NCI-H1436 (cell line): Measurements from ENCODE around the gene CACNA1C.

Source experiments
- DNase-seq: peaks from one replicate; lab custom pipeline; 2025; lab: John Stamatoyannopoulos, UW

CACNA1C gene

DNA sequence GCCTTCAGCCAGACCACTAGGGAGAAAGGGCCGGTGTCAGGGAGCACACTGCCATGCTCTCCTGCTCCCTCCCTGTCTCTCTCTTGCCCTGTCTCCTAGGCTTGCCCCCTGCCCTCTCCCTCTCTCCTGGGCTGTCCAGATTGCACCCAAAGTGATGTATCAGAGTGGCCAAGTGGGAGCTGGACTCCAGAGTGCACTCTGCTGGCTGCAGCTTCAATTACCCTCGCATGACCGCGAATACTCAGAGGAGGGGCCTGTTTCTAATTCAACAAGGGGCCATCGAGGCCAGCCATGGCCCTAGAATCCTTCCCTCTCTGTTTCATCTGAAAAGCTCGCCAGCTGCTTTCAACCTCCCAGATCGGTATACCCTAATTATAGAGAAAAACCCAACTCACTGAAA, 535.6 kb downstream of the CACNA1C start:
- no peak for DNase-seq

DNA sequence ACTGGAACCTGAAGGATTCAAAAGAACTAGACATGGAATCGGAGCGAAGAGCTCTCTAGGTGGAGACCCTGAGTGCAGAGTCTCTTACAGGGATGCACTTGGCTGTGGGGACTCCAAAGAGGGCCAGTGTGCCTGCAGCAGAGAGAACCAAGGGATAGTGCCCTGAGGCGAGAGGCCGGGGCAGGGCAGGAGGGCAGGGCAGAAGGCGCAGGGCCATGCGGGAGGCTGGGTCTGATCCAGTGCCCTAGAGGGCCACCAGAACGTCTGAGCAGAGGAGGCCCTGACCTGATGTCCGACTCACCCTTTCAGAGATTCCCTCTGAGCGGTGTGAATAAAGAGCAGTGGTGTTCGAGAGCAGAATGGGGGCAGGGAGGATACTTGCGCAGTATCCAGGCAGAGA, 536.6 kb downstream of the CACNA1C start:
- no peak for DNase-seq

DNA sequence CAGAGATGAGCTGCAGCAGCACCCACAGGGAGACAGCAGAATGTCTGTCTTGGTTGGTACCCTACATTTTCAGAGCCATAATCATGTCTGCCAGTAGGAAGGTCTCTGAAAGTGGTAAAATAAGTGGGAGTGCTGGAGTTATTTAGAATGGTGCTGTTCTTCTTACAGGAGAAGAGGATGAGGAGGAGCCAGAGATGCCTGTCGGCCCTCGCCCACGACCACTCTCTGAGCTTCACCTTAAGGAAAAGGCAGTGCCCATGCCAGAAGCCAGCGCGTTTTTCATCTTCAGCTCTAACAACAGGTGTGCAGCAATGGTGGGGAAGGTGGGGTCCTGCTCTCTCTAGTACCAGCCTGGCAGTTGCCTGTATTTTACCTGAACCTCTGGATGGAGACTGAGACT, 540.3 kb downstream of the CACNA1C start:
- no peak for DNase-seq

DNA sequence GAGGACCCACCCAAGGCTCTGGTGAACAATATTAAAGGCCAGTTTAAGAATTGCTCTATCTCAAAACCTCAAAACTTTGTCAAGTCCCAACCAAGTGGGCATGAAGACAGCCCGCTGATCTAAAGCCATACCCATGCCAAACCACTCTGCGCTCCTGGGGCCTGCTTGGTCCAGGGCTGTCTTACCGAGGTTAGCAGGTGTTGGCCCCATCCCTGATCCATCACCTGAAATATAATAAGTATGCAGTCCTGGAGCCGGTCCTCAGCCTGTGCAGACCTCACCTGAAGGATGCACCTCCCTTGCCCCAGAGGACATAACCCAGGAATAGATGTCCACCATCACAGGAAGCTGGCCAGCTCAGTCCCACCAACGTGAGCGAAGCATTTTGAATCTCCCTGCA, 543.7 kb downstream of the CACNA1C start:
- no peak for DNase-seq

DNA sequence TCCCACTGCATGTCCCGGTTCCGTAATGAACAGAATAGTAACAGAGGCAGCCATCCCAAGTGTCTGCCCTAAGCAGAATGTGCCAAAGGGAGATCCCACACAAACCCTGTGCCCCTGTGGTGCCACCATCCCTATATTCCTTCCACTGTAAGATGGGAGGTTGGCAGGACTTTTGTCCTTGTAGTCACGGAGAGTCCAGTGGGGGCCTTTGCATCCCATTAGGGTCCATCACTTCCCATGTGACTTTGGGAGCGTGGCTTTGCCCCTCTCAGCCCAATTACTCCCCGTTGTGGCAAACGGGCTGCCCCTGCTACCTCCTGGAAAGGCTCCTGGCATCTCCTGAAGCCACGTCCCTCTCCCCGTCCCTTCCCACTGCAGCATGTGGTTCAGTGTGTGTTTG, 552.5 kb downstream of the CACNA1C start:
- no peak for DNase-seq

DNA sequence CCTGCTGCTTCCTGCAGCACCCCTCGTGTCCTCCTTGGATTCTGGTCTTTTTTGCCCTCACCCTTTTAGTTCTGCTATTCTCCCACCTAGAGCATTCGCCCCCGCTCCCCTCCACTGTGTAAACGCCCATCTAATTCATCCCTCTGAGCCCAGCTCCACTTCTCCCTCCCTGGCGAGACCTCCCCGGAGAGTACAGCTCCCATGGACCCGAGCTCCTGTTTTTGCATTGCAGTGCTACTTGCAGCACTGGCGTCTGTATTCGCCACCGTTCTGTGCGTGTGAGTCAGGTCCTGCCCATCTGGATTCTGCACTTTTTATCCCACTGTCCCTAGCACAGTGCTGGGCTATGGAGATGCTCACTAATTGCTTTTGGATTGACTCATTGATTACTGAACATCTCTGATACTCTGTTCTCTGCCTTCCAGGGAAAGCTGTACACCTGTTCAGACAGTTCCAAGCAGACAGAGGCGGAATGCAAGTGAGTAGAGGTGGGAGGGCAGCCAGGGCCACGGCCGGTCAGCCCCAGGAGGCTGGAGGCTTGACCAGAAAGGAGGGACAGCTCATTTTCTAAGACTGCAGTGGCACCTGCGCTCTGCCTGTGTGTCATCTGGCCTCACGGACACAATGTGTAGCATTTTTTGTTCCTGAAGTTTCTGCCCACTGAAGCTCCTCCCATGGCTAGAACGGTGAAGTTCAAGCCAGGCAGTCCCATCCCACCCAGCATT, 553.6 kb downstream of the CACNA1C start:
- DNase-seq, result no peak

DNA sequence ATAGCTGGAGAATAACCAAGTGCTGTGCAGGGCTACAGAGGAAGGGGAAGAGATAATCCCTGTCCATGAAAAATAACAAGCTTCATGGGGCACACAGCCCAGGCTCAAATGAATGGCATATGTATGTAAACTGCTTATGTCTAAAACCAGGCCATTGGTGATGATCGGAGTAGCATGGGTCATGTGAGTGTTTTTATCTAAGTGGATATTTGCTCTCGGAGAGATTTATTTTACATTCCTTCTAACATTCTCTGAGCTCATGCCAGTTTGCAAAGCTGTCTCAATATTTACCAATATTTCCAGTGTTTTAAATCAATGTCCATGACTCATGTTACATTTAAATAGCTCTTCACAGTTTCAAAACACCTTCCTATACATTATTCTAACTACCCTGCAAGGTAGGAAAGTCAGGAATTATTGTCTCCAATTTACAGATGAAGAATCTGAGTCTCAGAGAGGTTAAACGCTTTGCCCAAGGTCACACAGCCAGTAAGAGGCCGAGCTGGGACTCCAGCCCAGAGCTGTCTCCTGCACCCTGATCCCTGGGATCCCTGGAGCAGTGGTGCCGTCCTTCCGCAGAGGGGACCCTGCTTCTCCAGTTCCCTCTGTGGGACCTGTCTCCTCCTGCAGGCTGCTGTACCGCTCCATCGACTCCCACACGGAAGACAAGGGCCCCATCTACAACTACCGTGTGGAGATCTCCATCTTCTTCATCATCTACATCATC, 555.3 kb downstream of the CACNA1C start:
- DNase-seq, result no peak

DNA sequence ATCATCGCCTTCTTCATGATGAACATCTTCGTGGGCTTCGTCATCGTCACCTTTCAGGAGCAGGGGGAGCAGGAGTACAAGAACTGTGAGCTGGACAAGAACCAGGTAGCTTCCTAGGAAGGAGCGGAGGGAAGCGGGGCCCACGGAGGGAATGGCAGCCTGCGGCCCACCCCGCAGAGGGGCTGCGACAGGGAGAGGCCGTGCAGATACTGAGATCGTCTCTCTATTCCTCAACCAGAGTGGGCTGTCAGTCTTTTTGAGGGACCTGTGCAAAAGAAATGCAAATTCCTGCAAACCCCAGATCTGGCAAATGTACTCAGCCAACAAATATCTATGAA, 555.8 kb downstream of the CACNA1C start:
- DNase-seq, result no peak

DNA sequence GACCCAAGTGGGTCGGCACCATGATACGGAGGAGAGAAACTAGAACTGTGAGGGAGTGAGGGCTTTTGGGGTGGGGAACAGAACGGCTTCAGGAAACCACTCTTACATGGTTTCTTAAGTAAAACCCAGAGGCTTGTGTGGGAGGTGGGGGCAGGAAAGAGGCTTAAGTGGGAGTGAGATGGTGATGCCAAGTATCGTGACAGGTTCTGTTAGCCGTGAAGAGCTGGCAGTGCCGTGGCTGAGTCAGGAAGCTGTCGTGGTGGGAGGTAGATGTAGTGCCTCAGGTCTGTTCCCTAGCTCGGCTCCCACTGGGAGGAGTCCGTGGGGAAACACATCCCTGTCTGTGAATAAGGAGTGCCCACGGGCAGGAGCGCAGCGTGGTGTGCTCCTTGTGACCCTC, 556.2 kb downstream of the CACNA1C start:
- DNase-seq, result no peak

DNA sequence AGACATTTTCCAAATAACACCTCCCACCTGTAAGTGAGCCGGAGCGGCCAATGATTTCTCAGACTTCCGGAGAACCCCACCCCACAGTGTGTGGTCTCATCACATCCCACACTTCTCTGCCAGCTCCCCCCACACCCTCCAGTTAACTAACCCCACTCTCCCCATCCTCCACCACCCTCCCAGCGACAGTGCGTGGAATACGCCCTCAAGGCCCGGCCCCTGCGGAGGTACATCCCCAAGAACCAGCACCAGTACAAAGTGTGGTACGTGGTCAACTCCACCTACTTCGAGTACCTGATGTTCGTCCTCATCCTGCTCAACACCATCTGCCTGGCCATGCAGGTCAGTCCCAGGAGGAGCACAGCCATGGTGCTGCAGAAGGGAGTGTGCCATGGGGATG, 557.6 kb downstream of the CACNA1C start:
- DNase-seq, result no peak

DNA sequence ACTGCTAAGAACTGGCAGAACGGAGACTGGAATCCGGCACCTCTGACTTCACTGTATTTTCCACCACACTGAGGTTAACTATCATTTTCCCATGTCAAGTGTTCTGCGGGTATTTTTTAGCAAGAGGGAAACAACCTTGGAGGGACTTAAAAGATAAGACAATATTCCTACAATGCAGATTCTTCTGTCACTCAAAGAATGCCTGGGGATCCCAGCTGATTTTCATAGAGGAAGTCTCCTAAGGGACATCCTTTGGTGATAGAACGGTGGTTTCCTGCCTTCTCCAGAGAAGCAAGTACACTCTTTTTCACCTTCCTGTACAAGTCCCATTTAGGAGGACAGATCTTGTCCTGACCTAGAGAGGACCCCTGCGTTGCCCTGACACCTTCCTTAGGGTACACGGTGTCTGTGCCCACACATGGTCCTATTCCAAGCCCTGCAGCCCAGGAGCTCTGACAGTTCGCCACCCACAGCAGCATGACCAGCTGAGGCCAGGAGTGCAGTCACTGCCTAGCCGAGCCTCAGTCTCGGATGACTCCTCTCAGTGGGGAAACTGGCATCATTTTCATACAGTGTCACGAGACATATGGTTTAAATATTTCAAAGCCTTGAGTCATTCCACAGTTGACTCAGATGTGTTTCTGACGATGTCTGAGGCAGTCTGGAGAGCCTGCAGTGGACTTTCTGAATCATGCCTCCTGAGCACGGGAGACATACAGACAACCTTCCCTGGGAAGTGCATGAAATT, 560.7 kb downstream of the CACNA1C start:
- DNase-seq, result no peak

DNA sequence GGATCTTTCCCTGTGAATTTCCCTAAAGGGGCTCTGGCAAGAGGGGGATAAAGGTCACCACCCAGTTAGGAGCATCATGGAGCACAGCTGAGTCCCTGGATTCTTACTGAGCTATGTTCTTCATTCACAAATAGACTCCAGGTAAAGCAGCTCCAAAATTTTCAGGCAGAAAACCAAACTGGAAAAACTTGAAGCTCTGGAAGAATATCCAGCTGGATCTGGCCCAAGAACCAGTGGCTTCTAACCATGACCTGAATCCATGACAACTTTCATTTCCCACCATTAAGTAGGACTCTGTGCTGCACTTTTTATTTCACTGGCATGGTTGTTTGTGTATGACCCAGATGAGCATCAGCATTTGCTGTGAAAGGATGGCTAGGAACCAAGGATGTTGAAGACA, 561.6 kb downstream of the CACNA1C start:
- no peak for DNase-seq

DNA sequence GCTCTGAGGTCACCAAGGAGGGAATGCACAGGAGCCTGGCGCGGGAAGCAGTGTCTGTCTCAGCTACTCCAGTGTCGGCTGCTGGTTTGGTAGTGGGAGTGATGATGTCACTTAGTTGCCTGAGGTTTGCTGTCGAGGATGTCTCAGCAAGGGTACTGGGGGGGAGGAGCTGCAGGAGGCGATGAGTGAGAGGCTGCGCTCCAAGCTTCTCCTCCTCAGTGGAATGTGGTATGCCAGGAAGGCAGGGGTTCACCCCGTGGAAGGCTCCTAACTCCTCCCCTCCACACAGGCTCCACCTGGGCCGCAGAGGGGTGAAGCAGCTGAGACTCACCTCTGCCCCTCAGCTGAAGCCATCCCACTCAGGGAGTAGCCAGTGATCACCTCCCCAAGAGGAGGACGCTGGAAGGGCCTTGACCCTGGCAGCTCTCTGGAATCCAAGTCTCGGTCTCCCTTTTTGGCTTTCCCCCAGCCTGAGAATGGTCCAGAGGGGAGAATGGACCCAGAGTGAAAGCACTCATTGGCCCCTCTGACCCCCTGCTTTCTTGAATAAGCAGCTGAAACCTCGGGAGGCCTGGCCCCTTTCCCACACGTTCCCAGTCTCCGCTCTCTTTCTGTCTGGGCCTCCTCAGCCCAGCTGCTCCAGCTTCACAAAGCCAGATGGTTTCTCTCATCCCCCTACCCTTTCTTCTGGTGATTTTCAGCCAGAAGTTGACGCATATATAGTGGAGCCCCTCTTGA, 563.0 kb downstream of the CACNA1C start:
- no peak for DNase-seq

DNA sequence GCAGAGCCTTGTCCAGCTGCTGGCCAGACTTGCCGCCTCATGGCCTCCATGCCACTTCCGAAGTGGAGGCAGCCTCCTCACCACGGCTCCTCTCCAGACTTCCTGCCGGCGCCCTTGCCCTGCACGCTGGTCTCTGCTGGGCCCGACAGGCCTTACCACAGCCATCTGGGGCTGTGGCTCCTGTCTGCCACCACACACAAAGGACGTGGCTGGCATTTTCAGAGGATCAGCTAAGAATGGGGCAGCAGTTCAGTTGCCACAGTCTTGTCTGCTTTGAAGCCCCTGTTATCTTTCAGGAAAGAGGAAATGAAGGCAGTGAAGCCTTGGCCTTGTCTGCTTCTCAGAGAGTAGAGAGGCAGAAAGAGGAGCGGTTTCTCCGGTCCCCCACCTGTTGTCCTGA, 564.0 kb downstream of the CACNA1C start:
- no peak for DNase-seq

DNA sequence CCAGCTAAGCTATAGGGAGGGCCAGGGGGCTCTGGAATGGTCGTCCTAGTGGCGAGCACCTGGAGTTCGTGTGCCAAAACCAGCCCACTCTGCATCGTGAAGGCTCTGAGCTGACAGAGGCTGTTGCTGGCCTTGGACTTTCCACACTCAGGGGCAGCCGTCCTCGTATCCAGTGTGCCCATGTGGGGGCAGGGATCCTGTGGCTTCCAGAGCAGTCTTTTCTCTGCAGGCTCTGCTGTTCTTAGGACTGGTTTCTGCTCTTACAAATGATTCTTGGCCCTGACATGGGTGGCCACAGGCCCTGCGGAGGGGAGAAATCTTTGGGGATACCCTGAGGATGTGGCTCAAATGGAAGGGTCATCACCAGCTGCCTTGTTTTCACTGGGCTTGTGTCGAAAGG, 564.6 kb downstream of the CACNA1C start:
- no peak for DNase-seq

DNA sequence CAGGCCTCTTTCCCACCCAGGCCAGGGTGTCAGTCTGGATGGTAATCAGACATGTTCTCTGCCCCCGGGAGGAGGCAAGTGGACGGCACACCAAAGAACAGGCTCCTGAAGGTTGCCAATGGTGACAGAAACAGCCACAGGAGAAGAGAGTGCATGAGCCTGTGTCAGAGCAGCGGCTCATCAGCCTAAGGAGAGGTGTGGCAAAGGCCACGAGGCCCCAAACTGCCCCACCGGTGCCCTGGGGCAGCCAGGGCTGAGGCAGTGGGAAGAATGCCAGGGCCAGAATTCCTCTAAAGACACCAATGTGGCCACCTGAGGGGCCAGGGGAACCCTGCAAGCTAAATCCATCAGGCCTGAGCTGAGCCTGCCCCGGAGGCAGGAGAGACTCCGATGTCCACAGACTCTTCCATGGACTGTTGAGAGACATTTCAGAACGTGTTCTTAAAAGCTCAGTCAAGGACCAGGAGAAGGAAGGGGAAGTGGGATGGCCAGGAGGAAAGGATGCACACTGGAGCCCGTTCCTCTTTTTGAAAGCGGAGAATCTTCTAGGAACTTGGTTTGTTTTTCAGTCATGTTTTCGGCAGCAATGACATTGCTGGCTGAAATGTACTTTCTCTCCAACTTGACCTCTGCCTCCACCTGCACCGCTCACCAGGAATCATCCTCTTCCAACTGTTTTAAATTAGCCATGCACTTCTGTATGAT, 565.7 kb downstream of the CACNA1C start:
- DNase-seq, result no peak

DNA sequence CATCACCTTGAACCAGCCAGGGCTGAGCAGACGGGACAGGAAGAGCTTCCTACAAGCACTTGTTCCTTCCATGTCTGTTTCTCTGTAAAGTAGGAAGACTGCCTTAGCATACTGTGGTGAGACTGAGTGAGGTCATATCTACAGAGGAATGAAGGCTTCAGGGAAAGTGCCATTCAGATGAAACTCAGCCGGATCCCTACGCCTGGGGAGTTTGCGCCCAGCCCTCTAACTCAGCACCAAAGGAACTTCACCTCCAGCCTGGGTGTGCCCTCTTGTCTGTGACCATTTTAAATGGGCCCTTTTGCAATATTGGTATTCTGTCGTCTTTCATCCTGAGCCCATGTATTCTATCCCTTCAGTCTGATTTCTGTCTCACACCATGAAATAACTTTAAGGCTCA, 566.3 kb downstream of the CACNA1C start:
- DNase-seq, result no peak

DNA sequence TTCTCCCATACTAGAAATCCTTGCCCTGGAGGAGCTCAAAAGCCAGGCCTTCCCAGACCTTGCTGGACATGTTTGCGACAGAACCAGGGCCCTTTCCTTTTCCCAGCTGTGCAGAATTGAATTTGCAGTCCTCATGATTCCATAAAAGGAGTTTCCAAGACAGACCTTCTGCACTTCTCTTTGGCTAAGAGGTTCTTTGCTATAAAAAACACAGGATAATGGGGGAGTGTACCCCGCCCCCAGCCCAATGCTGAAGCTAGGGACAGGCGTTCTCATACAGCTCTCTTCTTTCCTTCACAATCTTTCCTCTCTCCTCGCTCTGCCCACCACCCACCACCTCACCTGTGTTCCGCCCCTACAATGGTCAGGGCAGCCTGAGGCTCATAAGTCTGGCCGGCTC, 569.7 kb downstream of the CACNA1C start:
- no peak for DNase-seq

DNA sequence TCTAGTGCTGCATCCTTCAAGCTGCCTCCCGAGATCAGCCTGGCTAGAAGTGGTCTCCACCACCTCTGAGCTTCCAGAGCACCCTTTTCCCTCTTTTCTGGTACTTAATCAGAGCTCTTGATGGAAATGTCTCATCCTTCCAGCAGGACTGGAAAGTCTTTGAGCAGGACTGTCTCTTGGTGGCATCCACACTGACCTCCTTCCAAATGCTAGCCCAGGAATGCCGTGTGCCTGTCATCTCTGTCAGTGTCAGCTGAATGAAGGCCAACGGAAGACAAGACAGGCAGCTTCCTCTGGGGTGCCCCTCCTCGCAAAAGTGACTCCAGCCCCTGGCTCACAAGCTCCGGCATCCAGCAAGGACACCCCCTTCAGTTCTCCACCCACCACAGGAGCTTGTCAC, 570.7 kb downstream of the CACNA1C start:
- no peak for DNase-seq

DNA sequence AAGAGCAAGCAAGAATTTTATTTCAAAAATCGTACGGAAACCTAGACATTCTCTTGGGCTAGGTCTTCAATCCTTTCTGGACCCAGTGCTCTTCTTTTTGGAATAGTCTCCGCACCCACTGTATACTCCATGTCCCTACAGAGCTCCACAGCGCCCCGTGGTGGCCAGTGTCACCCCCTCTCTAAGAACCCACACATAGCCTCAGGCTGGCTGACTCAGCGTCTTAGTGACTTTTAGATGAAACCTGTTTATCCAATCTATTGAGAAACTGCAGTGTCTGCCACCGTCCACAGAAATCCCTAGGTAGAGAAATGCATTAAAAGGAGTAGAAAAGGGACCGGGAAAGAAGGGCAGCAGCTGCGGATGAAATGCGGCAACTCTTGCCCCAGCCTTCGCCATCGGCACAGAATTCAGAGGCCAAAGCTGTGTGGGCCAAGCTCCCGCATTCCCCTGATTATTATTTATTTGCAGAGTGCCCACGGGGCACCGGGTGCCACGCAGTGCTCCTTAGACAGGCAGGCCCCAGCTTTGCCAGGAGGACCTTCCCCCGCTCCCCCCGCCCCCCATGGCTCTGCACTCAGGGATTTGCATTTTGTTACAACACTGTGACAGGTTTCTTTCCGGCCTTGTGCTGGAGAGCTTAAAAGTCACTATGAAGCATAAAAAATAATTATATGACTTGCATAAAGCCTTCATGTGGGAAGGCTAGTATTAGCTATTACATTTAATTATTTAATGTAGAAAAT, 571.9 kb downstream of the CACNA1C start:
- DNase-seq, result no peak

DNA sequence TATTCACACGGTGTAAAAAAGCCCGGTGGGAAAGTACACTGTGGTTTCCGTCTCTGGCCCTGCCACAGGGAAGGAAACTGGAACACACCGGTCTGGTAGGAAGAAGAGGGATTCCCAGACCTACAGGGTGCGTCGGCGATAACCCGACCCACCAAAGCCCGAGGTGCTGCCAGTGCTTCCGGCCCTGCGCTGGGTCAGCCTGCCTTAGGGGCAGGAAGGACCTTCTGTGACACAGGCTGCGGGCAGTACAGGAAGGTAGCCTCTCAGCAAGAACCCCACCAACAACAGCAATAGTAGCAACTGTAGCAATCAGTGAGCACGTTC, 572.5 kb downstream of the CACNA1C start:
- DNase-seq, result no peak
